GM18520 (cell line): ENCODE results near the gene ASB7.
"Not testable (repeated sequence)": the region's sequence is repeated elsewhere in the genome, so short reads cannot be mapped to it uniquely, and the experiment has no call there.

Source experiments
- ATAC-seq: cut with Tn5 transposase; IDR thresholded peaks from one replicate; pipeline ENCODE4 v1.9.1; 2021; ENCODE audit not compliant: unreplicated experiment

ASB7 gene

DNA sequence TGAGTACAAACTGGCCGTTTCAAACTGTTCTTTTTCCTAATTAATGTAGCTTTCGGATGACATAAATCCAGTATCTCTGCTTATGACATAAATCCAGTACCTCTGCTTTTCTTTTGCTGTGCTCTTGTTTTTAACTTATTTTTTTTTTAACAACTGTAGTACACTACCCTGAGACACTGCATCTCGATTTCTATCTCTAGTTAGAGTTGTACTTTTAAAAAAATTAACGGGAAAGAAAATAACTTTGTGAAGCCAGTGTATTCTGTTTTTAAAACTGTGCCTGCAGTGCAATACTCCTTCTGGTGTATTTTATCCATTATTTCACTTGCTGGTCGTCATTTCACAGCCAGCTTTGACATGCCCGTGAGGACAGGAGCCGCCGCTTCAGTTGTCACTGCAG lies 46.6 kb downstream of the ASB7 start:
- no peak for ATAC-seq

DNA sequence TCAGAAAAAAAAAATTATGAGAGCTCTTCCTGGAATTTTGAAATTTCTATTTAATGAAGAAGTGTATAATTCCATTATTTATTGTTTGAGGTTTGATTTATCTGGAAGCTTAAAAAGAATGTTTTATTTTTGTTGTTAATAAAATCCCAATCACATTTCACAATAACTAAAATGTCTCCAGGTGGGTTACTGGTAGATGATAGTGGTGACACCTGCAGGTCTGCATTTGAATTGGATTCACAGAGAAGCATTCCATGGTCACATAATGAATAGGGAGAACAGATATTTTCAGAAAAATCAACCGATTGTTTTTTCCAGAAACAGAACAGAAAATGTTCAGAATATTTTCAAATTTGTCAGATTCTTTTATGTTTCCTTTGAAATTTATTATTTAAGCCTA lies 48.3 kb downstream of the ASB7 start:
- no peak for ATAC-seq

DNA sequence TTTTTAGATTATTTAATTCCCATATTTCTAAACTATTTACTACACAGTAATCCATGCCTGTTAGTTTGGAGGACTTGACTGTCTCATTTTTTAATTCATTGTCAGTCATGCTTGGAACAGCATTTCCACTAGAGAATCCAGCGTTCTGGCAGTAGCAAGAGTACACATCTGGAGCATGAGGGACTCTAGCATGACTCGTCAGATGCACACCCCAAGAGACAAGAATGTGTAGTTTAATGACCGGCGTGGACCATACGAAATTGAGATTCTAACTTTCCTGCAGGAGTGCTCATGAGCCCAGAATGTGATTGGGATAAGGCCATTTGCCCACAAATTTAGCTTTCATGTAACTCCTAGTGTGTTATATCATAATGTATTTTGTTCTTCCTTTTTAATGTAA lies 48.9 kb downstream of the ASB7 start:
- ATAC-seq = no peak

DNA sequence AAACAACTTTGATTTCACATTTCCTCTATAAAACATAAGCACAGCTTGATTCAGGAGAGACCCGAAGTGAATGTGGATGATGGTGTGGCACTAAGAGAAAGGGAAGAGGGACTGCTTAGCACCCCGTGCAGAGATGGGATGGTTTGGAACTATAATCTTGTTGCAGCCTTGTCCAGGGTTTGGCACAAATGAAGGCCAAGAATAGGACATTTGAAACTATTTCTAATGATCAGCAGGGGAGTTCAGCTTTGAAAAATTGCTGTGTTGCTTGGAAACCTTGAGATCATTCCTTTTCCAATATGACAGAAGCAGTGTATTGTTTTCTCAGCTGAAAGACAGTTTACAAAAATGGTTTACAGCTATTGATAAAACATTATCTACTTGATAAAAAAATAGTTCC lies 49.7 kb downstream of the ASB7 start:
- ATAC-seq = no peak

DNA sequence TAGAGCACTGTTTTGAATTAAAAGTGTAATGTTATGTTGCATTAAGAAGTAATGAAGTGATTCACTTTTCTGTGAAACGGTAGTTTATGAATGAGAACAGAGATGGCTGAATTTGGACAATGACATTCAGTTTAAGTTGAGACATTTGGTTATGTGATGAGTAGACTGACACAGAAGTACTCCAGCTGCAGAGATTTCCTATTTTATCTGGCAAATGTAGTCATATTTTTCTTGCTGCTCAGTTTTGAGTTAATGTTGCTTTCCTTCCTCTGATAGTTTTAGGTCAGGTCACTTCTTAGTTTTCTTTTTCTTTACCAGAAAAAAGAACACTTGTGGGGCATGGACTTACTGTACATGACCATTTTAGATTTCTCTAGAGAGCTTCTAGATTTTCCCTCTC lies 51.2 kb downstream of the ASB7 start:
- no peak for ATAC-seq

DNA sequence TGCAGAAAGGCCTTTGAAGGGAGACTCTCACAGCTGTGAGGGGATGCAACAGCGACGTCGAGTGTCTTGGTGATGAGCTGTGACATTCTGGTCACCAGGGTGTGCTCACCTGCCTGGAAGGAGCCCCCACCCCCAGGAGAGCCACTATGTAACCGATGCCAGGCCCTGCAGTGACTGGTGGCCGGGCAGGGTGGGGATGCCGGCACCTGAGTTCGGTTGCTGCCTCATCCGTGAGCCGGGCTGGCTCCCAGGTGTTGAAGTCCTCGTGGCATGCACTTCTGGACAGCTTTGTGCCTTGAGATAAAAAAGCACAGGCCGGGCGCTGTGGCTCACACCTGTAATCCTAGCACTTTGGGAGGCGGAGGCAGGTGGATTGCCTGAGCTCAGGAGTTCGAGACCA lies 56.5 kb downstream of the ASB7 start:
- no peak for ATAC-seq

DNA sequence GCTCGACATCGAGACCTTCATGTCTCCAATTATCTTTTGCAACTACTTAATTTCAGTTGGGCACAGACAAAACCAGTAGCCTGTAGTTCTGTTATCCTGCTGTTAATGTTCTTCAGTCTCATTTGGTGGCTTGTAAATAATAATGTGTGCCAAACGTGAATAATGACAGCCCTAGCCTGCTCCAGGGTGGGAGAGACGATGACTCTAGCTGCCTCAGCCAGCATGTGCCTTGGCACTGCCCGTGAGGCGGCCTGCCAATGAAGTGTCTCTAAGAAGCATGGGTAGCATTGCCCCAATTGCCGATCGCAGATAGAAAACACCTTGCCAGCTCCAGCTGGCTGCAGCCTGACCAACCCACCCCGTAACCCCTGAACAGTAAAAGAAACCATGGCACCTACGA lies 58.8 kb downstream of the ASB7 start:
- no peak for ATAC-seq

DNA sequence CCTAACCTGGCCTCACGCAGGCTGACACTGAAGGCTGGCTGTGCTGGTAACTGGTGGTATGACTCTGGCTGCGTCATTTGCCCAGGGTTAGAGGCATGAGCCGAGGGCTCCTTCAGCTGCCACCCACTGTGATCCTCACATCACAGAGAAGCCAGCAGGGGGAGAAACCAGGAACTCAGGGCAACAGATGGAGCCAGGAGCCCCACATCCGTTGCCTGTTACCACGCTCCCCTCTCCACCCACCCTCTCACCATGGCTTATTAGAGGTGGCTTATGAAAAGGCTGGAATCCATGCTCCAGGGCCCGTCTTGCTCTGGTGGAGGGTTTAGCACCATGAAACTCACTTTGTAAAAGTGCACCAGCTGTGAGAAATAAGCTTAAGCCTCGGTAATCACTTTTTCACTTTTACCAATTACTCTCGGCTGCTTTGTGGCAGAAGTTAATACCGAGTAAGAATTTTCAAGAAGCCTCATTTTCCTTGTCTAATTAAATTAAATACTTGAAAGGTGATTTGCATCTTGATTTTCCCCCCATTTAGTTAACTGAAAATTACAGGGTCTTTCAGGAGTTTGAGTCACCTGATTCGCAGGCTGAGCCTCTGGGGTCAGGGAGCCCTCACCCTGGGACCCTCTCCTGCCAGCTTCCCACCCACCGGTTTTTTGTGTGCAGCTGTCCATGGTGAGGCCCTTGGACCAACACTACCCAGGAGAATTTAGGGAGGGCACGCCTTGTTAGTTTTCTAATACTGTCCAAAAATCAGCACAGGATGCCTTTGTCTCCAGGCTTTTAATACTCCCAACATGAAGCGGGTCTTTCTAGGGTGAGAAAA lies 60.9 kb downstream of the ASB7 start:
- ATAC-seq = no peak

DNA sequence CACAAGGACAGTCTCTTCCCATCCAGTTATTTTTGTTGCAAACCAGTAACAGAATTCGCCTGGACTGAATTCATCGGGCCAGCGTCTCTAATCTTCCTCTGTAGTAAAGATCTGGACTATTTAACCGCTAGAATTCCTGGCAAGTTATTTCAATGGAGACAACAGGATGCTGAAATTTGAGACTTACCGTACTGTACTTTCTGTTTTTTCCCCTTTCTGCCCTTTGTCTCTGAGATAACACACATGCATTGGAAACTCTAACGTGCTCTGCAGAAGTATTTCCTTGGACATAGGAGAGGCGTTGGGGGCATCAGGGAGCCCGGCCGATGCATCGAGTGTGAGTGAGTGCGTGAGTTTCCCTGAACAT lies 61.5 kb downstream of the ASB7 start:
- no peak for ATAC-seq

DNA sequence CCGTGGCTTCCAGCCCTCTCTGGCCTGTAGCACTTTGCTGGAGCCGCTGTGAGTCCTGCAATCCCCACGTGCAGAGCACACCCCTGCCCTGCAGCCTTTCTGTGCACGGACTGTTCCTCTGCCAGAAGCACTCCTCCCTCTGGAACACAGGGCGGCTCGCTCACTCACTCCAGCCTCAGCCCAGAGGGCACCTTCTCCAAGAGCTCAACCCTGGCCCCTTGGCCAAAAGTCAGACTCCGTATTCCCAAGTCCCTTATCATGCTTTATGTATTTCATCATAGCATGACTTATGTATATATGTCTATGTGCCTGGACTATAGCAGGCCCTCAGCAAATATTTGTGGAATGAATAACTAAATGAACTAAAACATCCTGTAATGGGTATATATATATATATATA lies 63.2 kb downstream of the ASB7 start:
- ATAC-seq = no peak

DNA sequence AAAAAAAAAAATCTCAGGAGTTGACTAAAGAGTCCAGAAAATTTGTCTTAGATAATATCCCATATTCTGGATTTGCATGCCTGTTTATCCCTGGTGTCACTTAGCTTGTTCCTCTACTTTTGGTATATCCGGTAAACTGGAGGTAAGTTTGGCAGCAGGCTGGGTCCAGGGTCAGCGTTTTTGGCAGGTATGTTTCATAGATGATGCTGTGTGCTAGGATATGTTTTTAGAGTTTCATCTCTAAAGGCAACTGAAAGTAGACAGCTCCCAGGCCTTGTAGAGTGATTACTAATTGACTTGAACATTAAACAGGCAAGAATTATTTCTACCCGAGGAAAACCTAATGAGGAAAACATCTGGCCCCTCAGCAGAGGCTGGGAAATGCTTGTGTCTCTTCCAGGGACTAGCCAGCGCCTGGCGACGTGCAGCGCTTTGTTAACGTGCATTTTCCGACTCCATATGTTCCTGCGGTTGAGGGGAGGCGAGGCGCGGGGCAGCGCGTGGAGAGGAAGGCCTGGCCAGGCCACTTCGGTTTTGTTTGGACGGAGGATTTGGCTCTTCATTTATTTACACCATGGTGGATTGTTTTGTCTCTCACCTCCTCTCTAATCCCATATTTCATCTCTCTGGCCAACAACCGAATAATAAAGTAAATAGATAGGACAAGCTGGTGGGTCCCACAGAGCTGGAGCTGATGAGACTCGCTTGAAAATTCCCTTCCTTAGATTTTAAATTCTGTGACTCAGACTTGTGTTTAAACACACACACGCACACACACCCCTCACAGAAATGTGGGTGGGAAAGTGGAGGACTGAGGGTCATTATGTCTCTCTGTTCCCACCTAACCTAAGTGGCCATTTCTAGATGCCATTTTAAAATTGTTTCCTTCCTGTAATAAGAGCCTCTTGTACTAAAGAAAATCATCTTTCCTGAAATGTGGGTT lies 65.3 kb downstream of the ASB7 start:
- no peak for ATAC-seq

DNA sequence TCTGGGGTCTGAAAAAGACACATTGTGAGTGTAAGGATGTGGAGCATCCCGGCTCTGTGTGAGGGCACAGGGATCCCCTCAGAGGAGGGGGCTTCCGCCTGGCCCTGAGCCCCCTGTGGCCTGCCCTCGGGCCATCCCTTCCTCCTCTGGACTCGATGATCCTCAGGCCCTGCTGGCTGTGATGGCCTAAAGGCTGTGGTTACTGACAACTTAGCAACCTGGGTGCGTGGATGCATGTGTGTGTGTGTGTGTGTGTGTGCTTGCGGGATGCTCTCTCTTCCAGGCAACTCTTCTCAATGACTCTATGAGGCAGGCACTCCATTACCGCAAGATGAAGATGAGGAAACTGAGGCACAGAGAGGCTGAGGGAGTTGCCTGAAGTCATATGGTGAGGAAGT lies 66.0 kb downstream of the ASB7 start:
- no peak for ATAC-seq

DNA sequence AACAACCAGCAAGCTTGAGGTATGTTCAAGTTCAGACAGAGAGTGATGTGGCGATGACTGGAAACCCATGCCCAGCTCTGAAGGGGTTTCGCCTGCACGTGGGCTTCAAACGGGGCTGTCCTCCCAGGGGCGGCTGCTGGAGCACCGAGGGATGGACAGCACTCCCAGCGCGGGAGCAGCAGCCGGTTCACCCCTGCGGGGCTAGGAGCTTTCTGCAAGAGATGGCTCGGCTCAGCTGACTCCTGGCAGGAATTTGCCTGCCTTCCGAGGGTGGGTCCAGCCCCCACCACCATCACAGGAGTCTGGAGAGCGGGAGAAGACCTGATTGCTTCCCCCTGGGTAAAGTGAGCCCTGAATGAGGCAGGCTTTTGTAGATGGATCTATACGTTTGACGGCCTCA lies 66.9 kb downstream of the ASB7 start:
- no peak for ATAC-seq

DNA sequence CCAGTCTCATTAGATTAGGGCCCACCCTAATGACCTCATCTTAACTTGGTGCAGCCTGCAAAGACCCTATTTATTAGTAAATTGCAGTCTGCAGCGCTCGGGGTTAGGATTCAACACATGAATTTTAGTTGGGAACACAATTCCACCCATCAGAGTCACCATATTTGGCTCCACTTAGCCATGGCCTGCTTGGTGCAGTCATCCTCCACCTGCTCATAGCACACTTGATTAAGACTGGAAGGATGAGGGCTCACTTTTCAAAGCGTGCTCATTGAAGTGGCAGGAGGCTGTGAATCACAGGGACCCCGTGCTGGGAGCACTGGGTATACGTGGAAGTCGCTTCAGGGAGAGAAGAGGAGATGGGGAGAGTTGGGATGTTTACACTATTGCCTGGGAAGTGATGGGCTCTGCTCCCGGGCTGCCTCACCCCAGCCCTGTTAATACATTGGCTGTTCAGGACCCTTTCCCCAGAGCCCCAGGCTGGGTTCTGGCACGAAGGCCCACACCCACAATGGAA lies 68.2 kb downstream of the ASB7 start:
- no peak for ATAC-seq

DNA sequence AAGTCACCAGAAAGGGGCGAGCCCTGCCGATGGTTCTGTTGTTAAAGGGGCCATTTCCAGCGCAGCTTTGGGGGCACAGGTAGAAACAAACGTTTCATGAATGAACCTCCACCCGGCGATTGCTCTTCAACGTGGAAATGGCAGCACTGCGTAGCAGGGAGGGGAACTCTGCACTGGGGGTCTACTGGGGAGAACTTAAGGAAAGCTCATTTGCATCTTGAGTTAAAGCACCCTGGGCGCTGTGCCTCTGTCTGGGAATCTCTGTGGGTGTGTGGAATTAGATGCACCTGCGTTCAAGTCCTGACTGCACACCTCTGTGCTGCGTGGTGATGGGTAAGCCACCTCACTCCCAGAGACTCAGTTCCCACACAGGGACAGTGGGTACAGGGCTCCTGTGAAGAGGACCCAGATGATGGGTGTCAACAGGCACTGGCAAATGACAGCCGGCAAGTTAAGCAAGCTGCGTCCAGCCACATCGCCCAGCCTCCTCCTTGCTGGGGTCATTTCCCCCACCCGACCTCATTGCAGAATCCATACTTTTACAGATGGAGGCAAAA lies 68.8 kb downstream of the ASB7 start:
- ATAC-seq = no peak

DNA sequence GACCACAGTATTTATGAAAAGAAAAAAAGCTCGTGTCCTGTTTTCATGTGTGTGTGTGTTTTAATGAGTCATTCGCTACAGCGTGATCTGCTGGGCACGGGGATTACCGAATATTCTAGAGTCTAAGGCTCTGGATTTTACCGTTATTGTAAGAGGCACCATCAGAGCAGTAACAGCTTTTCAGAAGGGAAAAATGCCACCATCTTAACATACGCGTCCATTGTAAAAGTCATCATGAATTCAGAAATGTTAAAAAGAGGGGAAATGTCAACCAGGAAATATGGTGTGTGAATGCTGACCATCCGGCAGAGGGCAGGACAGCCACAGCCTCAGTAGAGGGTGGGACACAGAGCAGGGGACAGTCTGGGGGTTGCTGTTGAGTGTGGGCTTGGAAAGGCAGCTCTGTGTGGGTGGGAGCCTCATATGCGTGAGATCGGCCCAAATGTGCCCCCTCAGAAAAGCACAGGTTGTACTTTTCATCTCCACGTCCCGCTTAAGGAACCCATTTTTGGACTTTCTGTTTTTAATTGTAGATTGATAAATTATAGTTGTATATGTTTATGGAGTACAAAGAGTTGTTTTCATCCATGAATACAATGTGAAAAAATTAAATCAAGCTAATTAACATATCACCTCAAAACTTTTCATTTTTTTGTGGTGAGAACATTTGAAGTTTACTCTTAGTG lies 69.6 kb downstream of the ASB7 start:
- ATAC-seq = no peak

DNA sequence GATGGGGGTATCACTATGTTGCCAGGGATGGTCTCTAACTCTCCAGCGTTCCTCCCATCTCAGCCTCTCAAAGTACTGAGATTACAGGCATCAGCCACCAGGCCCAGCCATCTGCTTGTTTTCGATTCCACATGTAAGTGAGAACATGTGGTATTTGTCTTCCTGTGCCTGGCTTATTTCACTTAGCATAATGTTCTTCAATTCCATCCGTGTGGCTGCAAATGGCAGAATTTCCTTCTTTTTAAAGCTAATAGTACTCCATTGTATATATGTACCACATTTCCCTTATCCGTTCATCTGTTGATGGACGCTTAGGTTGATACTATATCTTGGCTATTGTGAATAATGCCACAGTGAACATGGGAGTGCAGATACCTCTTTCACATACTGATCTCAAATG lies 70.6 kb downstream of the ASB7 start:
- ATAC-seq = no peak

DNA sequence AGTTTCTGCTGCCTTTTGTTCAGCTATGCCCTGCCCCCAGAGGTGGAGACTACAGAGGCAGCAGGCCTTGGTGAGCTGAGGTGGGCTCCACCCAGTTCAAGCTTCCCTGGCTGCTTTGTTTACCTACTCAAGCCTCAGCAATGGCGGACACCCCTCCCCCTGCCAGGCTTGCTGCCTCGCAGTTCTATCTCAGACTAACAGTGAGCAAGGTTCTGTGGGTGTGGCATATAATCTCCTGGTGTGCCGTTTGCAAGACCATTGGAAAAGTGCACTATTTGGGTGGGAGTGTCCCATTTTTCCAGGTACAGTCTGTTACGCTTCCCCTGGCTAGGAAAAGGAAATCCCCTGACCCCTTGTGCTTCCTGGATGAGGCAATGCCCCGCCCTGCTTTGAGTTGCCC lies 76.8 kb downstream of the ASB7 start:
- not testable (repeated sequence) for ATAC-seq

DNA sequence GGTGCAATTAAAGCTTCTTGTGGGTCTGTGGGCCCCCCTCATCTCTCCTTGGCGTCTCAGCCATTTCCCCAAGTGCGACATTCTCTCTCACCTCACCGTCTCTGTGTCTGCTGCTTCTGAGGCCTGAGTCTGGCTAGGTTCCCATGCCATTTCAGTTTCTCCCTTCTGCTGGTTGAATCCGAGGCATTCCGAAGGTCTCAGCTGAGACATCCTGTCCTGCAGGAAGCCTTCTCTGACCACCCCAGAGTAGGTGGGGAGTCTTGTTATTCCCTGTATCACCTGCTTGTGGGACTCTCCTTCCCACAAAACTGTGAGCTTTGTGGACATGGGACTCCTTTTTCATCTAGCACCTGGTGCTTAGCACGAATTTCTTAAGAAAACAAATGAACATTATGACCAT lies 78.3 kb downstream of the ASB7 start:
- no peak for ATAC-seq

DNA sequence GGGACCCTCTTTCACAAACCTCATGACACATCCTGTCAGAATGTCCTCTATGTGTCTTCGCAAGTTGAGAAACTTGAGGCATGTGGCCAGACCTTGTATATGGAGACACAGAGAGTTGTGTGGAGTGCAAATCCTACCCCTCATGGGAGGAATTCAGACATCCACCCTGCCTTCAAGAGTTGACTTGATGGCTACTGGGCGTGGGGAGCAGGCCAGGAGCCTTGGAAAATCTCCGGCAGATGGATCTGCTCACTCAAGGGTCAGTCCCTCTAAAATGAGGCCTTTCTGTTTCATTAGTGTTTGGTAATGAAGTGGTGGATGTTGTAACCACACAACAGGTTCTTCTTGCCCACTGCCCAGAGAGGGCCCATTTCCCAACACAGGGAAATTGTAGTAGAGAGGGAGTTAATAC lies 79.0 kb downstream of the ASB7 start:
- ATAC-seq = no peak

DNA sequence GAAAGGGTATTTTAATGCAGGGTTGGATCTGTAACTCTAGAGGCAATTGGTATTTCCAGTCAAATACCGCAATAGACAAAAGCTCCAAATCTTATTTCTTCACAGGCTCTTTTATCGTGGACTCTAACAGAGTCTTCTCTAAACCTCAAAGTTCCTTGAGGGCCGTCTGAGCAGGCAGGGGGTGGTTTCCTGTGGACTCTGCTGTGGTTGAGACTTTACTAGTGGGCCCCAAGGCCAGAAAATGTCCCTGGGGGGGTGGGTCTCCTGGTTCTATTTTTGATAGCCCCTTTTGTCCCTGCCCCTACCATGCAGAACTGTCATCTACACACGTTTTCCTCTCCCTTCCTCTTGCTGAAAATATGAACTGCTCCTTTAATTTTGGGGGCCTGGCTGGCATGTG lies 80.1 kb downstream of the ASB7 start:
- ATAC-seq = no peak
